GM18502 (cell line): ENCODE results near the gene OR6C2.
"Not testable (repeated sequence)": the region's sequence is repeated elsewhere in the genome, so short reads cannot be mapped to it uniquely, and the experiment has no call there.

ENCODE experiments used
- ATAC-seq: cut with Tn5 transposase; IDR thresholded peaks from one replicate; pipeline ENCODE4 v1.9.1; 2021; ENCODE audit warnings: mild to moderate bottlenecking; ENCODE audit not compliant: unreplicated experiment, poor library complexity

The OR6C2 gene

GRCh38 chr12:55443776-55444175 lies at the start of gene OR6C2:
Gene OR6C2, plus strand, starts transcription at chr12:55444076. Its CDS starts 8,138 bp downstream, at chr12:55452214.
- ATAC-seq: no peak

DNA sequence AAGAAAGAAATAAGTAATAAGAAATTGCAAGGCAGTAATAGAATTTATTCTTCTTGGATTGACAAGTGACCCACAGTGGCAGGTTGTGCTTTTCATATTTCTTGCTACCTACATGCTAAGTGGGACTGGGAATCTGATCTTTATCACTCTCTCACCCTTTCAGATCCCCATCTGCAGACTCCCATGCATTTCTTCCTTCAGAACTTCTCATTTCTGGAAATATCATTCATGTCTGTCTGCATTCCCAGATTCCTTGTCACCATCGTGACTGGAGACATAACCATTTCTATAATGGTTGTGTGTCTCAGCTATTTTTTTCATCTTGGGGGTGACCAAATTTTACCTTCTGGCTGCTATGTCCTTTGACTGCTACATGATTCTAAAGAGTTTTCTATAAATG lies 47.5 kb upstream of the OR6C2 start:
- ATAC-seq: no peak

DNA sequence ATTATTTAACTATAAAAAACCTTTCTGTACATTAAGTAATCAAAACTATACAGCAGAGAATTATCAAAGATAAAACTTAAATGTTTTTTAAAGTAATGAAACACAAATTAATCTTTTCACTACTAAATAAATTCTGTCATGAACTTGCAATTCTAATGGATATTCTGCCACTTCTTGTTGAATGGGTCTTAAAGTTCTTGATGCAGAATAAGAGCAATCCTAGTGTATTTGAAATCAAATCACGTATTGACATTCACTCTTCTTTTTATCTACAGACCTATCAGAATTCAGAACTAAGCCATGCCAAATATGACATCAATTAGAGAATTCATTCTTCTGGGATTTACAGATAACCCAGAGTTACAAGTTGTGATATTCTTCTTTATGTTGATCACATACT lies 43.6 kb upstream of the OR6C2 start, which contains the start of gene OR6C65:
TSS of gene OR6C65 (plus strand) at position 301 of the 400 bp plus-strand sequence. CDS start at position 301, 0 bp downstream.
- ATAC-seq: no peak

GRCh38 chr12:55407866-55408265 lies 36.0 kb upstream of the OR6C2 start:
- ATAC-seq: no peak

- ATAC-seq: not testable (repeated sequence)
Observed at GRCh38 chr12:55409133-55409532, 34.7 kb upstream of the OR6C2 start.

DNA sequence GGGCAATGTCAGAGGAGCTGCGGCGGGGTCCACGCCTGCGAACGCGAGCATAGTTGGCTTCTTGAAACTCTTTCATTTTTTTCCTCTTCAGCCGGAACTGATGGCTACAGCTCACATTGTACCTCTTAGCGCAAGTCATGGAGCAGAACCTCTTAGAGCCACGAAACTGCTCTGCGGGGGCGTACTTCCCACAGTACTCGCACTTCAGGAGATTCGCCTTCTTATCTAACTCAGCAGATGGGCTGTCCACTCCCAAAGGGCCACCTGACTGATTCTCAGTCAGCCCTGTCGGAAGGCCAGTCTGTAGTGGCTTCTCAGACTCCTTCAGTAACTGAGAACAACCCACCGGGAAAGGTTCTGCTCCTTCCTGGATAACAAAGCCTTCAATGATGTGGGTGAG lies 31.7 kb upstream of the OR6C2 start:
- ATAC-seq: not testable (repeated sequence)

DNA sequence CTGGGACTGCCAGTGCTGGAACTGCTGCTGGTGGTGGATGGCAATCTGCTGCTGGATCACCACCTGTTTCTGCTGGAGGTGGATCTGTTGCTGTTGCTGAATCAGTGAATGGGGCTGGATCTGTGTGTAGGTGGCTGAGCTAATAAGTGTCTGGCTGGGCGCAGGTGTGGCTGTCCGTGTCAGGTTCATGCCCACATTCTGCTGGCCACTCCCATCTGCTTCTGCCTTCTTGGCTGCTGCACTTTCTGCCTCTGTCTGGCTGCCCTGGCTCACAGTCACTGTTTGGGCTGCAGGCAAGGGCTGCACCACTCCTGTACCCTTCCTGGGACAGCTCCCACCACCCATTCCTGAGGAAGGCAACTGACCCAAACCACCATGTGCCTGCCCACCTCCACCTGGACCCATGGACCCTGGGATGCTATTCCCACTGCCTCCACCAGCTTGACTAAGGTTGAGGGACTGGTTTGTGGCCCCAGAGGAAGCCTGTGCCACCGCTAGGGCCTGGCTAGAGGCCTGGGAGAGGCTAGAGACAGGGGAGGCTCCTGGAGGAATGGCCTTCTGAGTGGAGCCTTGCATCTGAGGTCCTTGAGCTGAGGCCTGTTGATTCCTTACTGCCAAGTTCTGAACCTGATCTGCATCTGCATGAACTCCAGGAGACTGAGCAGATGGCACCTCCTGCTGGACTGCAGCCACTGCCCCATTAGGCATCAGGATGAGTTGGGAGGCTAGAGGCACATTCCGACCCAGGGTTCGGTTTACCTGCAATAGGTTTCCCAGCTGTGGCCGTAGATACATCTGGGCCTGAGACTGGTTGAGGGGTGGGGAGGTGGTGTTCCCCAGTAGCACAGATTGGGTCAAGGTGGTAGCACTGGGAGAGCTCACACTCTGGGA lies 30.1 kb upstream of the OR6C2 start:
- not testable (repeated sequence) for ATAC-seq

DNA sequence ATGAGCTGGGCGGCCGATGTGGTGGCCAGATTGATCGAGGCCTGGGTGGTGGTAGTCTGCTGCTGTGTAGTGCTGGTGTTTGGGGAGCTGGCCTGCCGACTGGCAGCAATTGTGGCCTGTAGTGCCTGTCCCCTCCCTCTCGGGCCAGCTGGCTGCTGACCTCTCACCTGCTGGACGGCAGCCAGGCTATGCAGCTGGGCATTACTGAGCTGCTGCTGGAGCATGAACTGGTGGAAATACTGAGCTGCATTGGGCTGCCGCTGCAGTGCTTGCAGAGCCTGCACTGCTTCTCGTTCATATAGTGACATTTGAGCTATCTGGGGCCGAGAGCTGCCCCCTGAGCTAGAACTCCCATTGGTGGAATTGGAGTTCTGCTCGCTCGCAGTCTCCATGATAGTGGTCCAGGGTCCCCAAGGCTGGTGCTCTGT lies 29.5 kb upstream of the OR6C2 start:
- ATAC-seq: not testable (repeated sequence)

DNA sequence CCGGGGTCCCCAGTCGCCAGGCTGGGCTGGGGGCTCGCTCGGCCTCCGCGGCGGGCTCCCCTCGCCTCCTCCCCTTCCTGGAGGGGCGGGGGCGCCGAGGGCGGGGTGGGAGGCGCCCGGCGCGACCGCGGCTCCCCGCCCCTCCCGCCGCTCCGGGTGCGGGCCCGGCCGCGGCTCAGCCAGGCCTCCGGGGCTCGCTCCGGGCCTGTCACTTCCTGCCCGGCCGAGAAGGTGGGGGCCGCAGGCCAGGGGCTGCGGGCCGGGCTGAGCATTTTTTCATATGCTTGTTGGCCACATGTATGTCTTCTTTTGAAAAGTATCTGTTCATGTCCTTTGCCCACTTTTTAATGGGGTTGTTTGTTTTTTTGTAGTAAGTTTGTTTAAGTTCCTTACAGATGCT lies 29.0 kb upstream of the OR6C2 start:
- ATAC-seq: not testable (repeated sequence)

DNA sequence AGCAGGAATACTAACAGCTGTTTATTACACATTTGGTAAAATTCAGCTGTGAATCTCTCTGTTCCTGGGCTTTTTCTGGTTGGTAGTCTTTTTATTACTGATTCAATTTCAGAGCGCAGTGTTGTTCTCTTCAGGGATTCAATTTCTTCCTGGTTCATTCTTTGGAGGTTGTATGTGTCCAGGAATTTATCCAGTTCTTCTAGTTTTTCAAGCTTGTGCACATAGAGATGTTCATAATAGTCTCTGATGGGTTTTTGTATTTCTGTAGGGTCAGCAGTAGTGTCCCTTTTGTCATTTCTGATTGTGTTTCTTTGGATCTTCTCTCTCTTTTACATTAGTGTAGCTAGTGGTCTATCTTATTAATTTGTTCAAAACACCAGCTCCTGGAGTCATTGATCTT lies 26.9 kb upstream of the OR6C2 start:
- ATAC-seq: no peak

DNA sequence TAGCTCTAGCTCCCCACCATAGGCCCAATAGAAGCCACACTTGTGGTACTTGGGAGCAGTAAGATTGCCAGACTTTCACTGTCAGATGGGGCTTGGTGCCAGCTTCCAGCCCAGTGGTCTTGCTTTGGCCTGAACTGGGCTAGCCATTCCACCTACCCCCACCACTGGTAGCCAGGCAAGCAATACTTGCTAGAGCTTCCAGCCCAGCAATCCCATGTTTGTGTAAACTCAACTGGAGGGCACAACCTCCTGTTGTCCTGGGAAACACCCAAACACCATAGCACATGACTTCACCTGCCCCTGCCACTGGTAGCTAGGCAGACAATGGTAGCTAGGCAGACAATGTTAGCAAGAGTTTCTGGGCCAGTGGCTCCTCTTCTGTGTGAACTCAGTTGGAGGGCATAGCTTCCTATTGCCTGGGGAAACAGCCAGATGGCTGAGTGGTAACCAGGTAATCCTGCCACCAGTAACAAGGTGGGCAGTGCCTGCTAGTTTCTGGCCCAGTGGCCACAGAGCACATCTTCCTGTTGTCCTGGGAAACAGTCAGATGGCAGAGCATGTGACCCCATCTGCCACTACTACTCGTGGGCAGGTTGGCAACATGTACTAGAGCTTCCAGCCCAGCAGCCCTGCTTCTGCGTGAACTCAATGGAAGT lies 23.4 kb upstream of the OR6C2 start:
- no peak for ATAC-seq

GRCh38 chr12:55425954-55426353 lies 17.9 kb upstream of the OR6C2 start, which contains the start of gene OR6C76:
Gene OR6C76, plus strand, starts transcription at chr12:55426254. Its CDS starts 0 bp downstream, at chr12:55426254.
- ATAC-seq: no peak

DNA sequence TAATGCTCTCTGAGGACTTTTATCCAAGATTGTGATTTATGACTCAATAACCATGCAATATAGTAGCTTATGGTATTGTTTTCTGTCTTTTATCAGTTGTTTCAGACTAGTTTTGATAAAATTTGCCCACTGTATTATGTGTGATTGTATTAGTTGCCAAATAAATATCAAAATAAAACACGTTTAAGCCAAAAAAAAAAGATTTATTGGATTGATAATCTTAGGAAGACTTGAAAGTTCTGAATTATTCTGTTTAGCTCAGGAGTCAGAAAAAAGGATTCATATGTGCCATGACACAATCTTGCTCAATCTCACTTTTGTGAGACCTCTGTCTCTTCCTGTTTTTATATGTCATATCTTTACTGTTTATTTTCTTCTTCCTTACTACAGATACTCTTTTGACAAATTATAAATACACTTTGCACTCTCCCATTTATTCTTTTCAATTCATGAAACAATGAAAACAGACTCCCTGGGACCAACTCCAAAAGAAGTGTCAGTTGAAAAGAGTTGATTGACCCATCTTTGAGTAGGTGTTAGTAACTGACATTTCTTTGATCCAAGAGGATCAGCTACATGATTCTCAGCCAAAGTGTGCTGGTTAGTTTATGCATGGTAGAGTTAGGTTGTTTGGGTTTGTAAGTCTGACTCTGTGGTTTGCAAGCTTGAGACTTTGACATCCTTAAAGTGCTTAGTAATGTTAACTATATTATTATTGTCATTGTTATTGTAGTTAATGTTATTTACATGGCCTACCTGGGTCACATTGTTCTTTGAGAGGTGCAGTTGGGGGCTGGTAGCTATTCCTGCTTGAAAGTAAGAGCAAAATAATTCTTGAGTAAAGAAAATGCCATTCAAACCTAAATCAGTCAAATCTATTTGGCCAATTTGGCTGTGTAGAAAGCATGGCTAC lies 15.3 kb upstream of the OR6C2 start:
- ATAC-seq: no peak

DNA sequence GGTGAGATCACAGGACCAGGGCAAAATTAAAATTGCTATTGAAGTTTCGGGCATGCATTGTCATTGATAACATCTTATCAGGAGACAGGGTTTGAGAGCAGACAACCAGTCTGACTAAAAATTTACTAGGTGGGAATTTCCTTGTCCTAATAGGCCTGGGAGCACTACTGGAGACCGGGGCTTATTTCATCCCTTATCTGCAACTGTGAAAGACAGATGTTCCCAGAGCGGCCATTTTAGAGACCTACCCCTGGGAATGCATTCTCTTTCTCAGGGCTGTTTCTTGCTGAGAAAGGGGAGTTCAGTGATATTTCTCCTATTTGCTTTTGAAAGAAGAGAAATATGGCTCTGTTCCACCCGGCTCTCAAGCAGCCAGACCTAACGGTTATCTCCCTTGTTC lies 2.6 kb upstream of the OR6C2 start:
- ATAC-seq: not testable (repeated sequence)

GRCh38 chr12:55445357-55445756 lies 1.5 kb downstream of the OR6C2 start:
- ATAC-seq: no peak

DNA sequence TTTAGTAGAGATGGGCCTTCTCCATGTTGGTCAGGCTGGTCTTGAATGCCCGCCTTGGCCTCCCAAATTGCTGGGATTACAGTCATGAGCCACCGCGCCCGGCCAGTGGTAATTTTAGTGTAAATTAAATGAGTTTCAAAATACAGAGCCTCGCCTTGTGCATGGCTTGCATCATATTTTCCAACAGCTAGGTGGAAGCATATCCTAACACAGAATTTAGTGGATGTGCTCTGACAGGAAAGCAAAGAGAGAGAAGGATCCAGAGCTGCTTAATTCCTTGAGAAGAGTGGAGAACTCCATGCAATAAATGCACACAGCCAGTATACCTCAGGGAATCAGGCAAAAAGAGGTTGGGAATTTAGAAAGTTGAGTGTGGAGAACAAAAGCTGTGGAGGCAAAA lies 2.5 kb downstream of the OR6C2 start:
- no peak for ATAC-seq

- ATAC-seq: no peak
Observed at GRCh38 chr12:55448825-55449224, 4.9 kb downstream of the OR6C2 start.

- ATAC-seq: not testable (repeated sequence)
Observed at GRCh38 chr12:55464926-55465325, 21.1 kb downstream of the OR6C2 start.

DNA sequence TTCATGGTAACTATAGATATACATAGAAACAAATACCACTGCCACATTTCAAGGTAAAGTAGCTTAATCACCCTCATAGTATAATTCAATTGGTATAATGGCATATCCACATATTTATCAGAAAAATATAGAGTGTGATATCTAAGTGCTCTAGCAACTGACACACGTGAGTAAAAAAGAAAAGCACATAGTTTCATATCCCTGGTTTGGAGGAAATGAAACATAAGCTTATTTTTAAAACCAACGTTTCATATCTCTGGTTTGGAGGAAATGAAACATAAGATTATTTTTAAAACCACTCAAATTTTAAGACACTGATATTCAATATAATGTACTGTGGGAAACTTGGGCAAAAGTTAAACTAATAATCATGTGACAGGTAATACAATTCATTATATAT lies 24.0 kb downstream of the OR6C2 start:
- ATAC-seq: peak; percentile 86

- no peak for ATAC-seq
Observed at GRCh38 chr12:55469291-55469690, 25.4 kb downstream of the OR6C2 start.
